GM21367 (cell line): Measurements from ENCODE around the gene PALLD.
A peak's percentile ranks its signal among the peaks of the same experiment; 100 is the strongest.

ENCODE experiments used
- ATAC-seq: cut with Tn5 transposase; IDR thresholded peaks from one replicate; pipeline ENCODE4 v1.9.1; 2021; ENCODE audit not compliant: unreplicated experiment

The PALLD gene

GRCh38 chr4:168860827-168861226, 364.0 kb downstream of the PALLD start:
- ATAC-seq: no peak

DNA sequence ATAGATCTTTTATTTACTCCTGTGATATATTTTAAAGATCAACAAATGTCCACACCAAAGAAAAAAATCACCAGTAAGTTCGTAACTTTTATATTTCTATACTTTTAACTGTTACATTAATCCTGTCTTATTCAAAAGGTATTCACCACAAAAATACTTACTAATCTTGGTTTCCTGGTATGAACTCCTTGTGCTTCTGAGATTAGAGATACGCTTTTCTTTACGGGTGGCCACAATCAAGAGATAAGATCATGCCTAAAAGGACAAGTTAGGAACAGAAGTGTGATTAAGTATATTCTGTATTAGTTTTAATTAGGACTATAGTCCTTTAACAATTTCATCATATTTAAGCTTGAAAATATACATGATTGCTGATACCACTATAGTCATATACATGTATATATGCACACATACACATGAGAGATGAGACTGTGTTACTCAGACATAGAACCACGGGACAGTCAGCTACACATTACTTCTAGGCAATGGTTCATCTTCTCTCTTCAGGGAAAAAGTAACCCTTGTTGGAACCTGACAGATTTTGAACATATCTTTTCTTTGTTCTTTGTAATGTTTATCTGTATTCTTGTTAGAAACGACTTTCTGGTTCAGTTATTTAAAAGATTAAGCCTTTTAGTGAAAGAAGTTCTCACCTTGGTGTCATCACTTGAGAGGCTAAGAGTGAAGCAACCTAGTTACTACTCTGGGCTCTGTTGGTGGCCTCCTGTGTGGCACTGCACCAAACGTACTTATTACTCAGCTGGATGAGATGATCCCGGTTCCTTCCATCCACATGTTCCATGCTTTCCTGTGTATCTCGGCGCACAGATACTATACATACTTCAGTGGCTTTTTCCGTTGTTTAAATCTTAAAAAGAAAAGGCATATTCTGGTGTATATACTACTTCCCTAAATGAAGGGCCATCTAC, 367.1 kb downstream of the PALLD start:
- no peak for ATAC-seq

DNA sequence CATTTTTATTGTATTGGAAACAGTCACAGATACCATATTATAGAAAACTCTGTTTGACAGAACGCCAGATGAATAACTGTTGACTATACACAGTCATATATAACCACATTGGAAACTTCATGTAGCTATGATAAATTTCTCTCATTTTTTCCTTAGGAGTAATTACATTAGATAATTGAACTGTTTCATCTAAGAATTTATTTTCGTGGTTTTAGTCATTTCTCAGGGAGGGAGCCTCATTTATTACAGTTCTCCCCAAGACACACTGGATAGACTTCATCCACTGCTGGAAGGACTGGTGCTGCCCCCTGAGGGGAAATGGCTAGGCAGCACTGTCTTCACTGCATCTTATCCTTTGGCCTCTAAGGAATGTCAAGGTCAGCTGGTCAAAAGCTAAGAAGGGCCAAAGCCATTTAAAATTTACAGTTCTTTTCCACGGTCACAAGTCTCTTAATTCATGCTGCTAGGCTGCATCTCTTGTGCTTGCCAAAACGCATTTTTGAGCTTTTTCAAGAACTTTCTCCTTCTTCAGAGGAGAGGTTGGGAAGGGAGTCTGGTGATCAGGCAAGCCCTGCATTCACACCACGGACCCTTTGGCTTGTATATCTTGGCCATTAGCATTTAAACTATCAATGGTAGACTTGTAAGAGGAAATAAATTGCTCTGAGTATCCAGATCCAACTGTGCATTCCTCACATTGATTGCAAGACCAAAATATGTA, 368.1 kb downstream of the PALLD start:
- ATAC-seq: no peak

- ATAC-seq: no peak
Measured at GRCh38 chr4:168865854-168866253, 369.0 kb downstream of the PALLD start.

GRCh38 chr4:168866635-168867034, 369.8 kb downstream of the PALLD start:
- no peak for ATAC-seq

DNA sequence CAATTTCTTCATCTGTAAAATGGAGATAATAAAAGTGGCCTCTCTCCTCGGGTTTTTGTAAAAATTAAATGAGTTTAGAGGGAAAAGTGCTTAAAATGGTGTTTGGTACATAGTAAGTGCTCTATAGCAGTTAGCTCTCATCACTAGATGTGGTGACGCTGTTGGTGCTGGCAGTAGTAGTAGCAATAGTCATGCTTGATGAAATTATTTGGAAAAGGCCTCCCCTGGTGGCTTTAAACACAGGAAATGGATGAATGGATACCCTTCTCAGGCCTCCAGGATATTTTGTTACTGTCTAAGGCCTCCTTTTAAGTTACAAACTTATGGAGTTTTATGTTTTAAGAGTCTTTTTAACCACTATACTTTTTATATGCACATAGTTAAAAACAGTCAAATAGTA, 370.3 kb downstream of the PALLD start:
- no peak for ATAC-seq

- no peak for ATAC-seq
Measured at GRCh38 chr4:168868044-168868781, 371.4 kb downstream of the PALLD start.

- no peak for ATAC-seq
Measured at GRCh38 chr4:168868802-168869201, 371.9 kb downstream of the PALLD start.

- ATAC-seq: no peak
Measured at GRCh38 chr4:168870004-168870403, 373.2 kb downstream of the PALLD start.

- no peak for ATAC-seq
Measured at GRCh38 chr4:168871632-168872031, 374.8 kb downstream of the PALLD start.

- no peak for ATAC-seq
Measured at GRCh38 chr4:168874083-168874482, 377.2 kb downstream of the PALLD start.

DNA sequence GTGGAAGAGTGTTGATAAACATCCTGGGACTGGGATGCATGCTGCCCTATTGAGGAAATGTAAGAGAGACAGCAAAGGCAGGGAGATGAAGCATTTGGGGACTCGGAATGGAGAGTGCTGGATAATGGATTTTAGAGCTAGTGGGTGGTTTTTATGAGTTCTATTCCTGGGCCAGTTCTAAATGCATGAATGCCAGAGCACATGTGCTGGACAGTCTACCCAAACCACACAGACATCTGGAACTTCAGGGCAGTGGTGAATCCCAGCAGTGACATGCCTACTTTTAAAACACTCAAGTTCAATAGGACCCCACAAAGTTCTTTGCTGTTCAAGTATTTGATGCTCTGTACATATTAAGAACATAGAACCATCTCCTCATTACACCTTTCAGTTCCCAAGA, 379.3 kb downstream of the PALLD start:
- no peak for ATAC-seq

DNA sequence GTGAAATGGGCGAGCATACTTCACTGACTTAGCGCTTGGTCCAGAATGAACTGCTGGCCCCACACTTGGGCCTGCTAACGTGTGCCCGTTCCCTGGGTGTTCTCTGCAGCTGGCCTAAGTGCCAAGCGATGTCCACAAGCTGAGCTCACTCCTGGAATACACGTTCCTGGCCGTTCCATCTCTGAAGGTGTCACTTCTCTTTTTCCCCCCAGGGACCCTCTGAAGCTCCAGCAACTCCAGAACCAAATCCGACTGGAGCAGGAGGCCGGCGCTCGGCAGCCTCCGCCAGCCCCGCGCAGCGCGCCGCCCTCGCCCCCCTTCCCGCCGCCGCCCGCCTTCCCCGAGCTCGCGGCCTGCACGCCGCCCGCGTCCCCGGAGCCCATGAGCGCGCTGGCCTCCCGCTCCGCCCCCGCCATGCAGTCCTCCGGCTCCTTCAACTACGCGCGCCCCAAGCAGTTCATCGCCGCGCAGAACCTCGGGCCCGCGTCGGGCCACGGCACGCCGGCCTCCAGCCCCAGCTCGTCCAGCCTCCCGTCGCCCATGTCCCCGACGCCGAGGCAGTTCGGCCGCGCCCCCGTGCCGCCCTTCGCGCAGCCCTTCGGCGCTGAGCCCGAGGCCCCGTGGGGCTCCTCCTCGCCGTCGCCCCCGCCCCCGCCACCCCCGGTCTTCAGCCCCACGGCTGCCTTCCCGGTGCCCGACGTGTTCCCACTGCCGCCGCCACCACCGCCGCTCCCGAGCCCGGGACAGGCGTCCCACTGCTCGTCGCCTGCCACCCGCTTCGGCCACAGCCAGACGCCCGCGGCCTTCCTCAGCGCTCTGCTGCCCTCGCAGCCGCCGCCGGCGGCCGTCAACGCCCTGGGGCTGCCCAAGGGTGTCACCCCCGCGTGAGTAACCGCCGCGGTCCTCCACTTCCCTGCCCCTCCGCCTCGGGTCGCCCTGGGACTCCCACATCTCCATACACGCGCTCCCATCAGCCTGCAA, 380.9 kb downstream of the PALLD start:
- no peak for ATAC-seq

DNA sequence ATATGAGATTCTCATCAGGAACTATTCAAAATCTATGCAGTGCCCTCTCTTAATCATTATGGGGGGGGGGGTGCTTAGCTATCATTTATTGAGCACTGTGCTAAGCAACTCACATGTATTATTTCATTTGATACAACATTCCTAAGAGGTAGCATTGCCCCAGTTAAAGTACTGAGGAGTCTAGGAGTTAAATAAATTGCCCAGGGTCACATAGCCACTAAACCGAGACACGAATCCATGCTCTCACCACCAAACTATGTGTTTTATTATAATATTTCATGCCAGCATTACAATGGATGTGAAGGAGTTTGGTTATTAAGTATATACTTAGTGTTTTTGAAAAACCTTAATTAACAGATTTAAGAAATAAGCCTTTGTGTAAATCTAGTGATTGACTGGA, 381.8 kb downstream of the PALLD start:
- no peak for ATAC-seq

GRCh38 chr4:168879188-168879587, 382.3 kb downstream of the PALLD start:
- no peak for ATAC-seq

DNA sequence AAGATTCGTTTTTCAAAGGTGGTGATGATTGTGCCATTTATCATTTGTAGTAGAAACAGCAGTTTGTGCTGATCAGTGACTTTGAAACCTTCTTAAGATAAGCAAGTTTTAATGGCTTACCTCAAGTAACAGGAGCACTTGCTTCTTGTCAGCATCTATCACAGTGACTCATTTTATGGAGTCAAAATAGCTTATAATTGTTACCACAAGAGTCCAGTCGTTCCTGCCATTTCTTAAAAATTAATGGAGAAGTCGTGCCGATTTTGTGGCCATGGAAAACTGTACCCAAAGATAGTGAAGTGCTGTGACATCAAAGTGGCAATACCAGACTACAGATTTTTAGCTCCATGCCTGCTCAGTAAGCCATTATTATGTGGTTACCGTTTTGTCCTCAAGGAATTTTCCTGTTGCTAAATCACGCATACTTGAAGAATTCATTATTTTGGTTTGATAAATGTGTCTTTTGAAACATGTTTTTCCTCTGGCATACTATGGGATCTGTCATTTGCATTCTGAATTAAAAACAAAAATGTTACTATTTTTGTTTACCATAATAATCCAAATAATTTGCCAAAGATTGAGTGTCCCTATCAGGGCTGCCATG, 383.3 kb downstream of the PALLD start:
- no peak for ATAC-seq

GRCh38 chr4:168880811-168881595, 384.2 kb downstream of the PALLD start:
- ATAC-seq: peak; percentile 63

DNA sequence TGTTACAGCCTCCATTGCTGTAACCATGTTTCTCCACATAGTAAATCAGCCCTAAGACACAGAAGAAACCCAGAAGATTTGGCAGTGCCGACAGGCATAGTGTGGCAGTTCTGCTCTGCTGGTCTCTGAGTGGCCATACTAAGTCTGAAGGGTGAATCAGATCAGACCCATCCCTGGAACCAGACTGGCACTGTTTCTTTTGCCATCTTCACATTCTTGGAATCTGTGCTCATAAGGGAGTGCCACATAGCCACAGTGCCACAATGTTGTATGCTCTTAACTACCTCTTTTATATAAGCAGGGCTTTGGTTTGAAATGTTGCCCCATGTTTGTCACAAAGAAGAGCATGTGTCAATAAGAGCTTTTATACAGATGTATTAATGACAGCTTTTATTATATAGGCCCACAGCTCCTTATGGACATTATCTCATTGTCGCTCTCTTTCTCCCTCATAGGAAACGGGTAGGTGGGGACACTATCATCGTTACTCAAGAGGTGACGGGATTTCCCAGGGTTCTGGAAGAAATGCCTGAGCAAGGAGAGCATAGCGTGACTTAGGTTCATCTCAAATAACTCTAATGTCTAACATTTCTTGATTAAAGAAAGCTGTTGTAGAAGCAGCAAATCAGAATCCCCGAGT, 385.0 kb downstream of the PALLD start:
- no peak for ATAC-seq
